ENCODE results near the gene NUBPL.
"Not testable (repeated sequence)": the region's sequence is repeated elsewhere in the genome, so short reads cannot be mapped to it uniquely, and the experiment has no call there.

The NUBPL gene

GRCh38 chr14:31781578-31781977, 220.4 kb downstream of the NUBPL start:
- Mint-ChIP-seq H3K27ac (no peak overlapping the region), H3K4me1 (no peaks in the 10 kb centered on the region), H3K36me3 (ENCODE audit: low read depth) (peaks cover 35% of the 10 kb centered on the region), H3K27me3 (ENCODE audit: low read depth) (no peaks in the 10 kb centered on the region), H3K4me3 (no peak overlapping the region), H3K9me3 (peaks cover 40% of the 10 kb centered on the region)
- no peak for TF ChIP-seq CTCF (IDR thresholded peaks at IDR 0.05; ENCODE audit: unreplicated experiment in 3 of 3)

GRCh38 chr14:31785574-31785973, 224.4 kb downstream of the NUBPL start:
- H3K4me3 Mint-ChIP-seq = no peak overlapping the region
- peaks cover 39% of the 10 kb centered on the region for H3K36me3 Mint-ChIP-seq (ENCODE audit: low read depth)
- no peaks in the 10 kb centered on the region for H3K27me3 Mint-ChIP-seq (ENCODE audit: low read depth)
- H3K27ac Mint-ChIP-seq = no peak overlapping the region
- no peak for TF ChIP-seq CTCF (IDR thresholded peaks at IDR 0.05; ENCODE audit: unreplicated experiment in 3 of 3)
- H3K4me1 Mint-ChIP-seq = no peaks in the 10 kb centered on the region
- H3K9me3 Mint-ChIP-seq = peaks cover 25% of the 10 kb centered on the region

- H3K27ac Mint-ChIP-seq = no peak overlapping the region
- no peak overlapping the region for H3K4me3 Mint-ChIP-seq
- H3K27me3 Mint-ChIP-seq (ENCODE audit: low read depth) = no peaks in the 10 kb centered on the region
- no peaks in the 10 kb centered on the region for H3K4me1 Mint-ChIP-seq
- TF ChIP-seq CTCF (IDR thresholded peaks at IDR 0.05; ENCODE audit: unreplicated experiment in 3 of 3) = no peak
- H3K36me3 Mint-ChIP-seq (ENCODE audit: low read depth) = peaks cover 28% of the 10 kb centered on the region
- peaks cover 16% of the 10 kb centered on the region for H3K9me3 Mint-ChIP-seq
Observed at GRCh38 chr14:31787377-31787776, 226.2 kb downstream of the NUBPL start.

GRCh38 chr14:31788340-31788739, 227.1 kb downstream of the NUBPL start:
- Mint-ChIP-seq H3K27me3 (ENCODE audit: low read depth) (no peaks in the 10 kb centered on the region), H3K9me3 (peaks cover 10% of the 10 kb centered on the region), H3K4me1 (no peaks in the 10 kb centered on the region), H3K27ac (no peak overlapping the region), H3K36me3 (ENCODE audit: low read depth) (peaks cover 28% of the 10 kb centered on the region), H3K4me3 (no peak overlapping the region)
- TF ChIP-seq CTCF (IDR thresholded peaks at IDR 0.05; ENCODE audit: unreplicated experiment in 3 of 3) = no peak

GRCh38 chr14:31792726-31793125, 231.5 kb downstream of the NUBPL start:
- no peaks in the 10 kb centered on the region for H3K27me3 Mint-ChIP-seq (ENCODE audit: low read depth)
- no peaks in the 10 kb centered on the region for H3K9me3 Mint-ChIP-seq
- no peak for TF ChIP-seq CTCF (IDR thresholded peaks at IDR 0.05; ENCODE audit: unreplicated experiment in 3 of 3)
- H3K4me3 Mint-ChIP-seq = no peak overlapping the region
- H3K27ac Mint-ChIP-seq = no peak overlapping the region
- no peaks in the 10 kb centered on the region for H3K4me1 Mint-ChIP-seq
- peaks cover 12% of the 10 kb centered on the region for H3K36me3 Mint-ChIP-seq (ENCODE audit: low read depth)

- not testable (repeated sequence) for H3K9me3 Mint-ChIP-seq; H3K4me3 Mint-ChIP-seq; H3K27ac Mint-ChIP-seq; H3K4me1 Mint-ChIP-seq; H3K27me3 Mint-ChIP-seq (ENCODE audit: low read depth)
- peaks cover 23% of the 10 kb centered on the region for H3K36me3 Mint-ChIP-seq (ENCODE audit: low read depth)
Observed at GRCh38 chr14:31797946-31798345, 236.7 kb downstream of the NUBPL start.
